Hematopoietic multipotent progenitor cell treated with erythropoietin and hydrocortisone succinate and interleukin-3 and kit ligand, for 4 days (in vitro differentiated cells): Measurements from ENCODE around the gene GTF3C1.

Experiments
- DNase-seq: peaks from one replicate; pipeline ENCODE4 v3.0.0-alpha.2; 2015

GTF3C1 gene

GRCh38 chr16:27417047-27417671 lies 132.6 kb downstream of the GTF3C1 start:
- DNase-seq = no peak

GRCh38 chr16:27414788-27415431 lies 134.8 kb downstream of the GTF3C1 start:
- peak; percentile 53 for DNase-seq

DNA sequence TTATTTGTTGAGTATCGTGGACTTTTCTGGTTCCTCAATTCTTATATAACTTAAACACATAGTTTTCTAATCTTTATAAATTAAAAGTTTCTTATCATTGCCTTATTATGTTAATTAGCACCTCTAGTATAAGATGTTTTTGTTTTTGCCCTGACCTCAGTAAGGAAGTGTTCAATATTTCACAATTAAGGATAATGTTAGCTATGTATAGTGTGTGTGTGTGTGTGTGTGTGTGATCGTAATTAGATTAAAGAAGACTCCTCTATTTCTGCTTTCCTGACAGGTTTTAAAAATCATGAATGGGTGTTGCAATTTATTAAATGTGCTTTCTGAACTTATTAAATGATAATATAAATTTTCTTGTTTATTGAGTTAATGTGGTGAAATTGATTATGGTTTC lies 135.8 kb downstream of the GTF3C1 start:
- no peak for DNase-seq

- no peak for DNase-seq
Observed at GRCh38 chr16:27410761-27411160, 139.0 kb downstream of the GTF3C1 start.
